ENCODE results near the gene TP53I11. TPM values are rescaled to one million over a fixed set of nuclear protein-coding genes. Genes with fewer than 3 reads are reported as not detected.

Gene TP53I11
- total RNA-seq, 1 donor from 2014 or later = 39.4 TPM

GRCh38 chr11:44901120-44901633, 49.5 kb downstream of the TP53I11 start:
- peaks cover 22% of the 10 kb centered on the region for H3K4me1 ChIP-seq
- intact Hi-C loops (cut with micrococcal nuclease) = no loop called here
- no peak for DNase-seq
- H3K27me3 ChIP-seq (ENCODE audit: low read depth) = no peaks in the 10 kb centered on the region
- no peak overlapping the region for H3K27ac ChIP-seq (replicated peaks)
- peaks cover 4% of the 10 kb centered on the region for H3K36me3 ChIP-seq
- TF ChIP-seq CTCF (IDR thresholded peaks at IDR 0.05; ENCODE audit: borderline replicate concordance) = no peak
- H3K9me3 ChIP-seq (replicated peaks) = peaks cover 8% of the 10 kb centered on the region
- H3K4me3 ChIP-seq = no peak overlapping the region

- Histone ChIP-seq H3K36me3 (peaks cover 4% of the 10 kb centered on the region), H3K27me3 (ENCODE audit: low read depth) (no peaks in the 10 kb centered on the region), H3K27ac (replicated peaks) (no peak overlapping the region), H3K4me1 (peaks cover 20% of the 10 kb centered on the region), H3K4me3 (no peak overlapping the region), H3K9me3 (replicated peaks) (peaks cover 8% of the 10 kb centered on the region)
- TF ChIP-seq CTCF (IDR thresholded peaks at IDR 0.05; ENCODE audit: borderline replicate concordance) = no peak
- DNase-seq = no peak
- intact Hi-C loops (cut with micrococcal nuclease) = no loop called here
Measured at GRCh38 chr11:44899959-44900358, 50.7 kb downstream of the TP53I11 start.

- Histone ChIP-seq H3K4me3 (no peak overlapping the region), H3K27ac (replicated peaks) (peak overlapping the region; percentile 17)
- peak; percentile 93 for TF ChIP-seq CTCF (IDR thresholded peaks at IDR 0.05; ENCODE audit: borderline replicate concordance)
Measured at GRCh38 chr11:44893846-44894617, 56.7 kb downstream of the TP53I11 start.

GRCh38 chr11:44893308-44893822, 57.3 kb downstream of the TP53I11 start:
- H3K27me3 ChIP-seq (ENCODE audit: low read depth) = no peaks in the 10 kb centered on the region
- intact Hi-C loops (cut with micrococcal nuclease) = loop anchor here (5.0 kb wide), 1 partner anchor 166 kb away; the partner anchor contains the start of gene TSPAN18
- peaks cover 38% of the 10 kb centered on the region for H3K4me1 ChIP-seq
- no peaks in the 10 kb centered on the region for H3K36me3 ChIP-seq
- H3K27ac ChIP-seq (replicated peaks) = peak overlapping the region; percentile 17
- peaks cover 2% of the 10 kb centered on the region for H3K9me3 ChIP-seq (replicated peaks)
- H3K4me3 ChIP-seq = no peak overlapping the region
- no peak for DNase-seq
- TF ChIP-seq CTCF (IDR thresholded peaks at IDR 0.05; ENCODE audit: borderline replicate concordance) = no peak

More at GRCh38 chr11:44893846-44894617, 56.7 kb downstream of the TP53I11 start:
- peaks cover 8% of the 10 kb centered on the region for H3K9me3 ChIP-seq (replicated peaks)
- no peaks in the 10 kb centered on the region for H3K27me3 ChIP-seq (ENCODE audit: low read depth)
- peak; percentile 70 for DNase-seq
- peaks cover 3% of the 10 kb centered on the region for H3K36me3 ChIP-seq
- H3K4me1 ChIP-seq = peaks cover 36% of the 10 kb centered on the region
- intact Hi-C loops (cut with micrococcal nuclease) = loop anchor here (5.0 kb wide), 1 partner anchor 167 kb away; the partner anchor contains the start of gene TSPAN18

- intact Hi-C loops (cut with micrococcal nuclease) = loop anchor here (5.0 kb wide), 1 partner anchor 166 kb away; the partner anchor contains the start of gene TSPAN18
Measured at GRCh38 chr11:44892843-44893242, 57.8 kb downstream of the TP53I11 start.

More at GRCh38 chr11:44892843-44893242, 57.8 kb downstream of the TP53I11 start:
- Histone ChIP-seq H3K4me1 (peaks cover 38% of the 10 kb centered on the region), H3K9me3 (replicated peaks) (no peaks in the 10 kb centered on the region), H3K4me3 (no peak overlapping the region), H3K36me3 (no peaks in the 10 kb centered on the region), H3K27me3 (ENCODE audit: low read depth) (no peaks in the 10 kb centered on the region), H3K27ac (replicated peaks) (peak overlapping the region; percentile 17)
- DNase-seq = no peak
- no peak for TF ChIP-seq CTCF (IDR thresholded peaks at IDR 0.05; ENCODE audit: borderline replicate concordance)
